ENCODE data around the gene ERG28. TPM values are rescaled to one million over a fixed set of nuclear protein-coding genes. Genes with fewer than 3 reads are reported as not detected.

ERG28 gene
- total and polyA plus RNA-seq, 2 experiments from 2014 or later = 12.7 to 60.7 TPM

DNA sequence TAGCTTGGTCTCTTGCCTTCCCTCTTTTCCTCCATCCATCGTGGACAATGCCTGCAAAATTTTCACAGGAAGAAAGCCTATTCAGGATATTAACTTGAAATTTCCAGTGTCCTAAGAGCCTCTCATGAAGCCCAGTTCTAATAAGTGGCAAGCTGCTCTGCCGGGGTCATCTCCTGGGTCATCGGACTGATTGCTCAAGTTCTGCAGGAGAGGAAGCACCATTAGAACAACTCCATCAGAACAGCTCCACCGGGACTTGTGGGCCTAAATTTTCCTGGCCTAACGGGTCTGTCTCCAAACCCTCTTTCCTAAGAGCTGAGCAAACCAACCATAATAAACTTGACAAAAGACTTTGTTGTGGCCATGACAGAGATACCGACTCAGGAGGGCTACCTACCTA, 13.9 kb downstream of the ERG28 start:
- H3K36me3 ChIP-seq = peaks cover 25% of the 10 kb centered on the region
- H3K4me1 ChIP-seq (ENCODE audit: low read depth) = peaks cover 14% of the 10 kb centered on the region
- no peaks in the 10 kb centered on the region for H3K27me3 ChIP-seq
- H3K27ac ChIP-seq = no peak overlapping the region
- TF ChIP-seq, protein P1, sequence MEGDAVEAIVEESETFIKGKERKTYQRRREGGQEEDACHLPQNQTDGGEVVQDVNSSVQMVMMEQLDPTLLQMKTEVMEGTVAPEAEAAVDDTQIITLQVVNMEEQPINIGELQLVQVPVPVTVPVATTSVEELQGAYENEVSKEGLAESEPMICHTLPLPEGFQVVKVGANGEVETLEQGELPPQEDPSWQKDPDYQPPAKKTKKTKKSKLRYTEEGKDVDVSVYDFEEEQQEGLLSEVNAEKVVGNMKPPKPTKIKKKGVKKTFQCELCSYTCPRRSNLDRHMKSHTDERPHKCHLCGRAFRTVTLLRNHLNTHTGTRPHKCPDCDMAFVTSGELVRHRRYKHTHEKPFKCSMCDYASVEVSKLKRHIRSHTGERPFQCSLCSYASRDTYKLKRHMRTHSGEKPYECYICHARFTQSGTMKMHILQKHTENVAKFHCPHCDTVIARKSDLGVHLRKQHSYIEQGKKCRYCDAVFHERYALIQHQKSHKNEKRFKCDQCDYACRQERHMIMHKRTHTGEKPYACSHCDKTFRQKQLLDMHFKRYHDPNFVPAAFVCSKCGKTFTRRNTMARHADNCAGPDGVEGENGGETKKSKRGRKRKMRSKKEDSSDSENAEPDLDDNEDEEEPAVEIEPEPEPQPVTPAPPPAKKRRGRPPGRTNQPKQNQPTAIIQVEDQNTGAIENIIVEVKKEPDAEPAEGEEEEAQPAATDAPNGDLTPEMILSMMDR (IDR thresholded peaks at IDR 0.05; ENCODE audit: low read depth, low read length) = no peak
- DNase-seq (ENCODE audit: low read depth in 1 of 2, low spot score in 1 of 2) = no peak
- no peak overlapping the region for H3K4me3 ChIP-seq
- no peaks in the 10 kb centered on the region for H3K9me3 ChIP-seq (ENCODE audit: low read depth)

DNA sequence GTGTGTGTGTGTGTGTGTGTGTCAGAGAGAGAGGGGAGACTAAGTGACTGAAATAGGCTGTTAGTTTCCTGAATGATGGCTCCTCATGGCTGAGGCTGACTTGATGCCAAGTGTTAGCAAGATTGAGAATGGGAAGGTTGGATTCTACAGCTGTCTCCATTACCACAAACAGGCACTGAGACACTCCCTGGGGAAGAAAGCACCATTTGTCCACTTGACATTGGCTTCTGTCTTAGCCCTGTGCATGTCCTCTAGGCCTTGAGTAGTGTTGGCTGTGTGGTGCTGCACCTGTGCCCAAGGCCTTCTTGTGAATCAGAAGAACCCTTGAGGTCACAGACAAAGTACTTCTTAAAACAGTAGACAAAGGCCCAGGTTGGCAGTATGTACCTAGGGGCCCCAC, 15.6 kb downstream of the ERG28 start:
- no peak for DNase-seq (ENCODE audit: low read depth in 1 of 2, low spot score in 1 of 2)
- TF ChIP-seq, protein P1 (IDR thresholded peaks at IDR 0.05; ENCODE audit: low read depth, low read length) = no peak
- Histone ChIP-seq H3K9me3 (ENCODE audit: low read depth) (no peaks in the 10 kb centered on the region), H3K4me3 (no peak overlapping the region), H3K36me3 (peaks cover 9% of the 10 kb centered on the region), H3K27ac (no peak overlapping the region), H3K27me3 (no peaks in the 10 kb centered on the region), H3K4me1 (ENCODE audit: low read depth) (peaks cover 14% of the 10 kb centered on the region)

DNA sequence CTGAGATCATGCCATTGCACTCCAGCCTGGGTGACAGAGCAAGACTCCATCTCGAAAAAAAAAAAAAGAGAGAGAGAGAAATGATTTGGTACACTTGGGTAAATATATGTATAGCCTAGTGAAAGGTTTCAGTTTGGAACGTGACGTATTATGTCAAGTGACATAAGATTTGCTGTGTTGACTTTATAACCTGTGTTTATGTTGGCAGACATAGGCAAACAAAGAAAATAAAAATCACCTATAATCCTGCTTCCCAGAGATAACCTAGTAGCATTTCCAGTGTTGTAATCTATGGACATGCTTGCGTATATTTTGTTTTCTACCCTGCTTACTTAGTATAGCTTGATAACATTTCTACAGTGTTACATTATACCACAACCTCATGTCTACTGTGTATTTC, 16.7 kb downstream of the ERG28 start:
- Histone ChIP-seq H3K27me3 (no peaks in the 10 kb centered on the region), H3K4me3 (no peak overlapping the region), H3K27ac (no peak overlapping the region), H3K9me3 (ENCODE audit: low read depth) (no peaks in the 10 kb centered on the region), H3K36me3 (no peaks in the 10 kb centered on the region), H3K4me1 (ENCODE audit: low read depth) (peaks cover 14% of the 10 kb centered on the region)
- TF ChIP-seq, protein P1 (IDR thresholded peaks at IDR 0.05; ENCODE audit: low read depth, low read length) = no peak
- no peak for DNase-seq (ENCODE audit: low read depth in 1 of 2, low spot score in 1 of 2)

DNA sequence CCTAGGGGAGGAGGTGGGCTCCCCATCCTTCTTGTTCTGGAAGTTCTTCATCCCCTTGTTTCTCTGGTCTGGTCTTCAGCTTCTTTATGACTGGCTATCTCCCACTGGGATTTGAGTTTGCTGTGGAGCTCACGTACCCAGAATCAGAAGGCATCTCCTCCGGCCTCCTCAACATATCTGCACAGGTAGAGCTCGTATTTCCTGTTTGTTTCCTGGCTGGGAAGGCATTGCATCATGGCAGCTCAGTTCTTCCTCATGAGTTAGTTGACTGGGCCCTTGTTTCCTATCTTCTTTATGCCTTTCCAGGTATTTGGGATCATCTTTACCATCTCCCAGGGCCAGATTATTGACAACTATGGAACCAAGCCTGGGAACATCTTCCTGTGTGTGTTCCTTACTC, 19.8 kb downstream of the ERG28 start:
- DNase-seq (ENCODE audit: low read depth in 1 of 2, low spot score in 1 of 2) = no peak
- TF ChIP-seq, protein P1 (IDR thresholded peaks at IDR 0.05; ENCODE audit: low read depth, low read length) = no peak
- H3K4me1 ChIP-seq (ENCODE audit: low read depth) = no peaks in the 10 kb centered on the region
- no peak overlapping the region for H3K4me3 ChIP-seq
- H3K9me3 ChIP-seq (ENCODE audit: low read depth) = no peaks in the 10 kb centered on the region
- no peaks in the 10 kb centered on the region for H3K36me3 ChIP-seq
- H3K27ac ChIP-seq = no peak overlapping the region
- no peaks in the 10 kb centered on the region for H3K27me3 ChIP-seq

DNA sequence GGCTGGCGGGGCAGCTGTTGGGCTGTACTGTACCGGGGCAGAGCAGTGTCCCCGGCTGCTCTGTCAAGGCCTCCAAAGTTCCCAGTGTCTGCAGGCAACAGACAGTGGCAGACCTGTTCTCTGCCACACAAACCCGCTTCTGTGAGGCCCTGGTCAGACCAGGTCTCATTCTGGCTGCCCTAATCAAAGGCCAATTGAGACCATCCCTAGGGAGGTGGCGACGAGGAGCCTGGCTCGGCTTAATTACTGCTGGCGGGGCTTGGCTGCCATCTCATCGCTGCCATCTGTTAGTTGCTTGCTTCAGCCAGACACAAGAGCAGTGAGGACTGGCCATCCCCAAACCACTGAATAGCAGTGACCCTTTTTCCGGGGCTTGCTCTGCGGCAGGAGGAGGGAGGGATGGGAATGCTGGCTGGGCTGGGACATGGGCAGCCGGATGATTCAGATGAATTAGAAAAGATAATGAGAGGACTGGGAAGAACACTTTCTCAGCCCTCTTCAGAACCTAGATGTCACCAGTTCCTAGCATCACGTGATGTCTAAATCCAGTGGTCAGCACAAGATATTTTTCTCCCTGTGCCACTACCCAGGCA, 24.5 kb downstream of the ERG28 start:
- peak in 1 of 2 donors; percentile 70 for DNase-seq (ENCODE audit: low read depth in 1 of 2, low spot score in 1 of 2)
- Histone ChIP-seq H3K27ac (no peak overlapping the region), H3K9me3 (ENCODE audit: low read depth) (no peaks in the 10 kb centered on the region), H3K4me1 (ENCODE audit: low read depth) (no peaks in the 10 kb centered on the region), H3K27me3 (no peaks in the 10 kb centered on the region), H3K36me3 (no peaks in the 10 kb centered on the region), H3K4me3 (no peak overlapping the region)
- TF ChIP-seq, protein P1 (IDR thresholded peaks at IDR 0.05; ENCODE audit: low read depth, low read length) = no peak
